ENCODE measurements around the gene GPR108.

GRCh38 chr19:6693056-6693471 lies 44.3 kb downstream of the GPR108 start:
- TF ChIP-seq CTBP1 (IDR thresholded peaks at IDR 0.05; ENCODE audit: borderline replicate concordance): no peak
- no peak for TF ChIP-seq TARDBP (IDR thresholded peaks at IDR 0.05)
- TF ChIP-seq FOXA1 (IDR thresholded peaks at IDR 0.05): no peak
- no peak for TF ChIP-seq ZNF384 (IDR thresholded peaks at IDR 0.05)
- no peak for TF ChIP-seq BHLHE40 (IDR thresholded peaks at IDR 0.05; ENCODE audit: borderline replicate concordance)
- TF ChIP-seq, protein P1, sequence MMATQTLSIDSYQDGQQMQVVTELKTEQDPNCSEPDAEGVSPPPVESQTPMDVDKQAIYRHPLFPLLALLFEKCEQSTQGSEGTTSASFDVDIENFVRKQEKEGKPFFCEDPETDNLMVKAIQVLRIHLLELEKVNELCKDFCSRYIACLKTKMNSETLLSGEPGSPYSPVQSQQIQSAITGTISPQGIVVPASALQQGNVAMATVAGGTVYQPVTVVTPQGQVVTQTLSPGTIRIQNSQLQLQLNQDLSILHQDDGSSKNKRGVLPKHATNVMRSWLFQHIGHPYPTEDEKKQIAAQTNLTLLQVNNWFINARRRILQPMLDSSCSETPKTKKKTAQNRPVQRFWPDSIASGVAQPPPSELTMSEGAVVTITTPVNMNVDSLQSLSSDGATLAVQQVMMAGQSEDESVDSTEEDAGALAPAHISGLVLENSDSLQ (IDR thresholded peaks at IDR 0.05): peak; percentile 91
- no peak for TF ChIP-seq SUZ12 (IDR thresholded peaks at IDR 0.05)
- TF ChIP-seq FOXK2 (IDR thresholded peaks at IDR 0.05): no peak
- no peak for TF ChIP-seq ELF4 (IDR thresholded peaks at IDR 0.05)
- no peak for TF ChIP-seq FOXM1 (IDR thresholded peaks at IDR 0.05; ENCODE audit: borderline replicate concordance)
- TF ChIP-seq ARNT (IDR thresholded peaks at IDR 0.05): no peak
- no peak for TF ChIP-seq SP1 (IDR thresholded peaks at IDR 0.05)
- no peak for TF ChIP-seq NFRKB (IDR thresholded peaks at IDR 0.05)
